BLaER1 (cell line): Measurements from ENCODE around the gene PIP5K1B.

Source experiments
- H3K27ac ChIP-seq: shearing (Covaris generic); formaldehyde crosslinking; 2 replicates; pipeline ENCODE4 v1.8.1; 2022
- H3K27me3 ChIP-seq: shearing (Covaris generic); formaldehyde crosslinking; 2 replicates; pipeline ENCODE4 v1.8.1; 2022
- H3K36me3 ChIP-seq: shearing (Covaris generic); formaldehyde crosslinking; 2 replicates; pipeline ENCODE4 v1.8.1; 2022
- H3K4me1 ChIP-seq: shearing (Covaris generic); formaldehyde crosslinking; 2 replicates; pipeline ENCODE4 v1.8.1; 2022
- H3K4me2 ChIP-seq: shearing (Covaris generic); formaldehyde crosslinking; 2 replicates; pipeline ENCODE4 v1.8.1; 2022
- H3K4me3 ChIP-seq: shearing (Covaris generic); formaldehyde crosslinking; 2 replicates; pipeline ENCODE4 v1.8.1; 2022
- H3K9ac ChIP-seq: shearing (Covaris generic); formaldehyde crosslinking; 2 replicates; pipeline ENCODE4 v1.8.1; 2022
- H3K9me3 ChIP-seq: shearing (Covaris generic); formaldehyde crosslinking; 2 replicates; pipeline ENCODE4 v1.8.1; 2022
- H4K20me1 ChIP-seq: shearing (Covaris generic); formaldehyde crosslinking; 2 replicates; pipeline ENCODE4 v1.8.1; 2022
- Cebpa-rat ChIP-seq: shearing (Covaris generic); IDR thresholded peaks from 2 replicates; pipeline ENCODE4 v1.8.1; 2022

The PIP5K1B gene

DNA sequence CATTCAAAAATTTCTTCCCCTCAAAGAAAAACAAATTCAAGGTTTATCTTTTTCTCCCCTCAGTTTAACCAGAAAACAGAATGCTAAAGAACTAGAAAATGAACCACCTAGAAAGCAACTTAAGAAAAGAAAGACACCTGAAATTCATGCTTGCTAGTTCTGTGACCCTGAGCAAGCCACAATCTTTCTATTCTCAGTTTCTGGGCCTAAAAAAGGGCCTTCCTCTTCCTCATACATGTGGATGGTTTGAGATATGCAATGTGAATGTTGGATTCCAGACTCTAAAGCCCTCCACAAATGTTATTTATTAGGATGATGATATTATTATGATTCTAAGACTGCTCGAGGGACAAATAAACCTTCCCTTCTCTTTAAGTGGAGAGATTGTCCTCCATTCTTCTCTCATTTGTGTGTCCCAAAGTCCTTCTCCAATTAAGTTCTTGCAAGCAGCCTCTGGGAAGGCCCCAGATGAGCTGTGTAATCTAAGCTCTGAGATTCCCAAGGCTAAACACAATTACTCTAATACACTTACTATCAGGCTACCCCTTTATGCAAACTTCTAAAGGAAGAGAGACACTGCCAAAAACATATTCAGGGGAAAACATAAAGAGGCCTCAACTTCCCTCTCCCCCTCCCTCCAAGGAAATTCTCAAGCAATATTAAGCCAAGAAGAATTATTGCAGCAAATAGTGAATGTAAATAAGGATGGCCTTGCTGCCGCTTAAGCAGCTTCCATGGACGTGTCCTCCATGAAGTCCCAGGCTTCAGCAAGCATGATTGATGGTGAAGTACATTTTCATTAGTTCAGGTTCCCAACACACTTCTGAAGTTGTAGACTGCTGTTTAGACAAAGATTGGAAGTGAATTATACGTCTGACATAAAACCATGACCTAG is 228.6 kb downstream of the PIP5K1B start:
- peak overlapping the region; percentile 55 for H3K4me2 ChIP-seq

DNA sequence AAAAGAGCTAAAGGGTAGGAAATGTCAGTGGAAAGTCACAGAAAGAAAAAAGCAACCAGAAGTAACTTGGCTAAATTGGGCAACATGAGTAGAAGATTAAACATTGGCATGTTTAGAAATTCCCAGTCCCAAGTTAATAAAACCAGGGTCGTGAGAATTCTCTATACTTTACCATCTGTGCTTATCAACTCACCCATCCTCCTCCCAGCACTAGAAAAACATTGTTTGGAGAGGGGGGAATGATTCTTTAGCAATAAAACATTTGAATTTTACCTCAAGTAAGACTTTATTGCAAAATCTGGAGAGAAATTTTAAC is 229.2 kb downstream of the PIP5K1B start:
- peaks cover 29% of the 10 kb centered on the region for H3K4me1 ChIP-seq
- no peak overlapping the region for H3K9ac ChIP-seq

More for the DNA sequence above, 228.6 kb downstream of the PIP5K1B start:
- H3K27me3 ChIP-seq: no peaks in the 10 kb centered on the region
- H3K9ac ChIP-seq: no peak overlapping the region
- no peak overlapping the region for H3K27ac ChIP-seq
- peaks cover 4% of the 10 kb centered on the region for H3K9me3 ChIP-seq
- H4K20me1 ChIP-seq: no peaks in the 10 kb centered on the region
- TF ChIP-seq Cebpa-rat: no peak
- 0 out of 2 replicates have a peak, but pooled peaks cover 4% of the 10 kb centered on the region for H3K36me3 ChIP-seq
- H3K4me3 ChIP-seq: no peak overlapping the region
- peaks cover 29% of the 10 kb centered on the region for H3K4me1 ChIP-seq

DNA sequence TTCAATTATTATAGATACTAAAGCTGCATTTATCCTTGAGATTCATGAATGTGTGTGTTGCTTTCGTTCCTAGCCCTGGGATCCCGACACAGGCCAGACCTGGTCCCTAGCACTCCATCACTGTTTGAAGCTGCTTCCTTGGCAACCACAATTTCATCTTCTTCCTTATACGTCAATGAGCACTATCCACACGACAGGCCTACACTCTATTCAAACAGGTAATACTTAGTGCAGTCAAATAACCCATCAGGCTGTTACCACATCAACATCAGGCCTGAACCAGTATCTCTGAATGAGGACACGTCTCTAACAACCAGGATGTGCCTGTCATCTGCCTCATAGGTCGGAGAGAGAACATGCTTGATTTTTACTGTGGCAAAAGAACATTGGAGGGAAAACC is 235.5 kb downstream of the PIP5K1B start:
- Histone ChIP-seq H3K4me3 (no peak overlapping the region), H3K9ac (no peak overlapping the region), H3K9me3 (peaks cover 10% of the 10 kb centered on the region), H4K20me1 (no peaks in the 10 kb centered on the region), H3K36me3 (0 out of 2 replicates have a peak, but pooled peaks cover 9% of the 10 kb centered on the region), H3K27ac (no peak overlapping the region), H3K4me2 (peak overlapping the region; percentile 69), H3K27me3 (no peaks in the 10 kb centered on the region), H3K4me1 (peaks cover 55% of the 10 kb centered on the region)
- no peak for TF ChIP-seq Cebpa-rat

More for the DNA sequence above, 229.2 kb downstream of the PIP5K1B start:
- H3K27me3 ChIP-seq: no peaks in the 10 kb centered on the region
- no peak overlapping the region for H3K4me3 ChIP-seq
- peaks cover 10% of the 10 kb centered on the region for H3K9me3 ChIP-seq
- H4K20me1 ChIP-seq: no peaks in the 10 kb centered on the region
- H3K36me3 ChIP-seq: 0 out of 2 replicates have a peak, but pooled peaks cover 9% of the 10 kb centered on the region
- H3K27ac ChIP-seq: no peak overlapping the region
- TF ChIP-seq Cebpa-rat: no peak
- H3K4me2 ChIP-seq: peak overlapping the region; percentile 55; the same call in 1 of the 2 replicates

DNA sequence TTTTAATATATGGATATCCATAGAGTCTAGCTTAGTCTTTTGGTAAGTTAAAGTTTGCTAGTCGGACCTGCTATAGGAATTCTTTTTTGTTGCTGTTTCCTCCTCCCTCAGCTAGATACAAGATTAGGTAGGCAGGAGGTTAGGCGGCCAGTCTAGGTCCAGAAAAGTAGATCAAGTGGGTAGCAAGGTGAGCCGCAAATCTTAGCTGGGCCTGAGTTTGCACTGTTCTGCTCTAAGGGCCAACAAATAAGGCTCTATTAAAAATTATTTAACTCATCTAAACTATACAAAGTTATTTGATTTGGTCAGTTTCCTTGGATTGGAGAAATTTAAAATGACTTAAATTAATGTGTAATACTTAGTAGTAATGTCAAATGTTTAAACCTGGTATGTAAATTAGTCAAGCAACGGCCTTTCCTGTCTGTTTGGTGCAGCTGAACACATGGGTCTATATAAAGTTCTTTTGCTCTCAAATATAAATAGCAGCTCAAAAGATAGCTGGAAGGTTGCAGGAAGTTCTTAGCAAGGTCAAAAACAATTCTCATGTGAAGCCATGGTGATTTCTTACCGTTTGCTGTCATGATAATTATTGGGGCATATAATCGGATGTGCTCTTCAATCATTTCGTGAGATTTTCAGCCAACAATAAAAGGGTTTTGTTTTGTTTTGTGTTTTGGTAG is 236.9 kb downstream of the PIP5K1B start:
- peak overlapping the region; percentile 69 for H3K4me2 ChIP-seq
- H3K27ac ChIP-seq: peak overlapping the region; percentile 79
- H3K27me3 ChIP-seq: no peaks in the 10 kb centered on the region
- 0 out of 2 replicates have a peak, but pooled peaks cover 9% of the 10 kb centered on the region for H3K36me3 ChIP-seq
- no peaks in the 10 kb centered on the region for H4K20me1 ChIP-seq
- TF ChIP-seq Cebpa-rat: no peak
- peaks cover 10% of the 10 kb centered on the region for H3K9me3 ChIP-seq
- H3K9ac ChIP-seq: peak overlapping the region; percentile 13; the same call in 1 of the 2 replicates
- no peak overlapping the region for H3K4me3 ChIP-seq
- peaks cover 55% of the 10 kb centered on the region for H3K4me1 ChIP-seq

DNA sequence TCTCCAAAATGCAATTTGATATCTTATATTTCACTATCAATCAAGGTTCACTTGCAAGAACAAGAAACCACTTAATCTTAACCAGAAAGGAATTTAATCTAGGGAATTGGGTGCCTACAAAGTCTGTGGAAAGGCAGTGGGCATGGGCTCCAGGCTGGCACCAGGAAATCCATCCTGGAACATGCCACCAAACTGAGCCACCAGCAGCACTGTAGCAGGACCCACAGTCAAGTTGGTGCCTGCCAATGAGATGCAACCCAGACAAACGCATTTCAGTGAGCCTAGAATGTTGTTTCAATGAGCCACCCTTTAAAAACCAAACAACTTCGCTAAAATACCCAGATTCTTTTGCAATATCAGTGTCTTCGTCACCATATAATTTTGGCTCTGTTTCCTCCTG is 237.8 kb downstream of the PIP5K1B start:
- Histone ChIP-seq H3K27ac (peak overlapping the region; percentile 79), H4K20me1 (no peaks in the 10 kb centered on the region), H3K9ac (no peak overlapping the region), H3K4me3 (no peak overlapping the region), H3K36me3 (0 out of 2 replicates have a peak, but pooled peaks cover 9% of the 10 kb centered on the region), H3K4me1 (peaks cover 55% of the 10 kb centered on the region), H3K4me2 (peak overlapping the region; percentile 69), H3K9me3 (peaks cover 10% of the 10 kb centered on the region), H3K27me3 (no peaks in the 10 kb centered on the region)
- no peak for TF ChIP-seq Cebpa-rat

DNA sequence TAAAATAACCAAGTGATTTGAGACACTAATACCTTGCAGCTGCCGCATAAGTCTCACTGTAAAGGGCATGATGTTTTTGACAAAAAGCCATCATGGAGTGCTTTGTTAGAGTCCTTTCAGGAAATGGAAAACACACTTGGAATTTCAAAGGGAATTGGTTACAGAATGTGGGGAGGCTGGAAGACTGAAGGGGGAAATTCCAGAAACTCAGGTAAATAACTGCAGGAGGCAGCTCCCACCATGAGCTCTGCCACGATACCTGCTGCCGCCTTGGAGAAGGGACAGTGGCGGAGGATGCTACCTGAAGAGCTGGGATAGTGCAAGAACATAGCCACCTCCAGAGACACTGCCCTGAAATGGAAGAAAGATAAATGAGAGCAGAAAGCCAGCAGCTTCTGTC is 242.0 kb downstream of the PIP5K1B start:
- no peak overlapping the region for H3K4me2 ChIP-seq
- no peak overlapping the region for H3K4me3 ChIP-seq
- H3K9me3 ChIP-seq: no peaks in the 10 kb centered on the region
- H3K36me3 ChIP-seq: no peaks in the 10 kb centered on the region
- TF ChIP-seq Cebpa-rat: no peak
- H4K20me1 ChIP-seq: no peaks in the 10 kb centered on the region
- H3K9ac ChIP-seq: no peak overlapping the region
- H3K27ac ChIP-seq: no peak overlapping the region
- H3K4me1 ChIP-seq: peaks cover 47% of the 10 kb centered on the region
- no peaks in the 10 kb centered on the region for H3K27me3 ChIP-seq

DNA sequence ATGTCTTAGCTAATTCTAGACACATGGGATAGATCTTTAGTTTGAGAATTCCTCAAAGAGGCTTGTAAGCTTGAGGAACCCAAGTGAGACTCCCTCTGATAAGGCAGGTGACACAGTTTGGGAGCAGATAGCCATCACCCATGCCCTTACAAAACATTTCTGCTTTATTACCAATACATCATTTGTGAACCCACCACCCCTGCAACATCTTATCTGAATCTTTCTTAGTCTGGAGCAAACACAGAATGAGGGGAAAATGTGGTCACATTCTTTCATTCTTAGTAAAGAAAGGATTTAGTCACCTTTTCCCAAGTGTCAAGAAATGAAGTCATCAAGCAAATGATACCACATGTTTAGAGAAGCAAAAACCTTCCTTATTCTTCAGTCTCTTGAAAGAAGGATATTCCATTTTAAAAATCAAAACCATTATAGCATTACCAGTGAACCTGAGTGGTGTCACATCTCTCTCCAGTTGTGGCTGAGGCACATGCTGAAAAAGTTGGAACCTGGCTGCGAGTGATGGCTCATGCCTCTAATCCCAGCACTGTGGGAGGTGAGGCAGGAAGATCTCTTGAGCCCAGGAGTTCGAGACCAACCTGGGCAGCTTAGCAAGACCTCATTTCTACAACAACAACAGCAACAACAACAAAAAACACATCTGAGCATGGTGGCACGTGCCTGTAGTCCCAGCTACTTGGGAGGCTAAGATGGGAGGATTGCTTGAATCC is 243.0 kb downstream of the PIP5K1B start:
- no peak overlapping the region for H3K4me3 ChIP-seq
- no peaks in the 10 kb centered on the region for H3K36me3 ChIP-seq
- no peaks in the 10 kb centered on the region for H4K20me1 ChIP-seq
- no peak overlapping the region for H3K27ac ChIP-seq
- no peaks in the 10 kb centered on the region for H3K9me3 ChIP-seq
- no peak for TF ChIP-seq Cebpa-rat
- H3K4me2 ChIP-seq: no peak overlapping the region
- H3K9ac ChIP-seq: no peak overlapping the region
- H3K4me1 ChIP-seq: peaks cover 47% of the 10 kb centered on the region
- H3K27me3 ChIP-seq: no peaks in the 10 kb centered on the region

DNA sequence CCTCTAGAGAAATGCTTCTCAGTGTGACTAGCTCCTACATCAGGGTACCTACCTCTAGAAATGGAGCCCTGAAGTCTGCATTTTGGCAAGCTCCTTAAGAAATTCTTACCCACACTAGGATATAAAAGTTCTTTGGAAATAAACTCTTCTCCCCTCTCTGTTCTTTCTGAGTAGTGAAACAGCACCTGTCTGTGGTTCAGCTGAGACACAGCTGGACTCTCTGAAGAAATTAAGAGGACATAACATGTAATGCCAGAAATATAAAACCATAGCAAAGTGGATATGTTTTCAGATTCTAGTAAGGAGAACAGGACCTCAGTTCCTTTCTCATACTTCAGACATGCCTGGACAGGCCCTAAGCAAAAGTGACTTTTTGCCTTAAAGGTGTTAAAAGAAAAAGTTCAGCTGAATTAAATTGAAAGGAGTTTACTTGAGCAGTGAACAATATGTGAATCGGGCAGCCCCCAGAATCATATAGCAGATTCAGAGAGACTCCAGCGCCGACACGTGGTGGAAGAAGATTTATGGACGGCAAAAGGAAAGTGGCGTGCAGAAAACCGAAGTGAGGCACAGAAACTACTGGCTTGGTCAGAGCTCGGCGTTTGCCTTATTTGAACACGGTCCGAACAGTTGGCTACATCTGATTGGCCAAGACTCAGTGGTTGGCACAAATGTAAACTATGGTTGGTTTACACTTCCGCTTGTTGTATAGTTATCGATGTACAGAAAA is 244.4 kb downstream of the PIP5K1B start:
- Histone ChIP-seq H3K9ac (no peak overlapping the region), H4K20me1 (no peaks in the 10 kb centered on the region), H3K9me3 (no peaks in the 10 kb centered on the region), H3K4me3 (no peak overlapping the region), H3K27me3 (no peaks in the 10 kb centered on the region), H3K4me1 (peaks cover 46% of the 10 kb centered on the region), H3K4me2 (peak overlapping the region; percentile 5; the same call in 1 of the 2 replicates), H3K36me3 (no peaks in the 10 kb centered on the region), H3K27ac (peak overlapping the region; percentile 25; the same call in 1 of the 2 replicates)
- no peak for TF ChIP-seq Cebpa-rat

DNA sequence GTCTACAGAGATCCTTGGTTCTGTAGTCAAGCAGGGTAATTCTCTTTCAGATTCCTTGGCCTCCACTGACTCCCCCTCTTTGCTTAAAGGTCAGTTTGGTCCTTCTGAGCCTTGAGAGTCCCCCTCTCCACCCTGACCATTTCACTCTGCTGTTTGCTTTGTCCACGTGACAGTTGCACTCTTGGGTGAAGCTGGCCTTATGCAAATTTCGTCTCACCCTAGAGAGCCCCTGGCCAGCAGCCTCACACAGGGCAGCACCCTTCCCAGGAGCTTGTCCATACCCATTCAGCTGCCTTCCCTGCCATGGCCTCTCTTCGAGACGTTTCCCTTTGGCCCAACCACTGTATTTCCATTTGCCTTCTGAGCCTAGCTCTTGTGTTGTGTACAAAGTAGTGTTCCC is 245.1 kb downstream of the PIP5K1B start:
- no peak overlapping the region for H3K4me3 ChIP-seq
- no peaks in the 10 kb centered on the region for H4K20me1 ChIP-seq
- 0 out of 2 replicates have a peak overlapping the region, but pooled peaks have one; percentile 25 for H3K27ac ChIP-seq
- peaks cover 48% of the 10 kb centered on the region for H3K4me1 ChIP-seq
- no peak overlapping the region for H3K9ac ChIP-seq
- H3K4me2 ChIP-seq: peak overlapping the region; percentile 5; the same call in 1 of the 2 replicates
- H3K27me3 ChIP-seq: no peaks in the 10 kb centered on the region
- no peaks in the 10 kb centered on the region for H3K9me3 ChIP-seq
- H3K36me3 ChIP-seq: no peaks in the 10 kb centered on the region
- TF ChIP-seq Cebpa-rat: no peak
